Stimulated activated CD4-positive, alpha-beta T cell treated with anti-CD3 and anti-CD28 coated beads, Interleukin-12 subunit alpha, Interleukin-12 subunit beta, amount 100 ng/mL, for 4 hours (primary cell): ENCODE measurements around the gene SOD2.
A peak's percentile ranks its signal among the peaks of the same experiment; 100 is the strongest.
"Not testable (repeated sequence)": the region's sequence is repeated elsewhere in the genome, so short reads cannot be mapped to it uniquely, and the experiment has no call there.

ENCODE experiments used
- DNase-seq: peaks from one replicate; pipeline ENCODE4 v3.0.0-alpha.2; 2020

The SOD2 gene

GRCh38 chr6:159715605-159716004, 22.6 kb upstream of the SOD2 start:
- no peak for DNase-seq

GRCh38 chr6:159715166-159715565, 22.1 kb upstream of the SOD2 start:
- DNase-seq: no peak

GRCh38 chr6:159714404-159714803, 21.4 kb upstream of the SOD2 start:
- DNase-seq: no peak

DNA sequence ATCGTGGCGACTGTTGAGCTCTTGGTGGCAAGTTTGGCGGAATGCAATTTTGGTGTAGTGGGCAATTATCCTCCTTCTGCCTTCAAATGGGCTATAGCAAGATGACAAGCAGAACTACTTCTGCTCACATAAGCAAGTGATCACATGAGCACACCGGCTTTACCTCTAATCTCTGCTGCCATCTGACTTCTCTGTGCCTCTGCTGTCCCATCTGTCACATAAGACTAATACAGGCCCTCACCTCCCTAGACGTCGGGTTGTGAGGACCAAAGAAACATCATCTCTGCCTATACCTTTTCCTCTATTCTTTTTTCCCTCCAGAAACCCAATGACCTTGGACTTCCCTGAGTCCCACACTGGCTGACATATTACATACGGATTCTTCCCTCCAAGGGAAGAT, 20.9 kb upstream of the SOD2 start:
- DNase-seq: no peak

- not testable (repeated sequence) for DNase-seq
Measured at GRCh38 chr6:159712389-159712788, 19.3 kb upstream of the SOD2 start.

GRCh38 chr6:159710603-159711002, 17.6 kb upstream of the SOD2 start:
- DNase-seq: not testable (repeated sequence)

DNA sequence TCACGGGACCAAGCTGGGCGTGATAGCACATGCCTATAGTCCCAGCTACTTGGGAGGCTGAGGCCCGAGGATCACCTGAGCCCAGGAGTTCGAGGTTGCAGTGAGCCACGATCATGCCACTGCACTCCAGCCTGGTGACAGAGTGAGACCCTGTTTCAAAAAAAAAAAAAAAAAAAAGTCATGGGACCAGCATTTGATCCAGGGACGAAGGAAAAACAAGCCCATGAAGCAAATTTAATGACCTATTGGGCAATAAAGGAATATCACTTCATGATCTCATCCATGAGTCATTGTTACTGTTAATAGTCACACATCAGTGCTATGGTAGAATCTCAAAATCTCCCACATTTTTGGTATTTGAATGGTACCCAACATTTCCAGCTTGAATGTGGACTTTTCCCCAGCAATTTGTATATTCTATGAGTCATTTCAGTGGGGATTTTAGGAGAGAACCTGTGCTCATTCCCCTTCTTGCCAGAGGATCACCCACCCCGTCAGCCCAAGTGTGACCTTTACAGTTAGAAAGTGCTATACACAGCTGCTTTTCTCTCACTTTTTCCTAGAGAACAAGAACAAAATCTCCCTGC, 8.5 kb upstream of the SOD2 start:
- no peak for DNase-seq

GRCh38 chr6:159700970-159701369, 7.9 kb upstream of the SOD2 start:
- no peak for DNase-seq

DNA sequence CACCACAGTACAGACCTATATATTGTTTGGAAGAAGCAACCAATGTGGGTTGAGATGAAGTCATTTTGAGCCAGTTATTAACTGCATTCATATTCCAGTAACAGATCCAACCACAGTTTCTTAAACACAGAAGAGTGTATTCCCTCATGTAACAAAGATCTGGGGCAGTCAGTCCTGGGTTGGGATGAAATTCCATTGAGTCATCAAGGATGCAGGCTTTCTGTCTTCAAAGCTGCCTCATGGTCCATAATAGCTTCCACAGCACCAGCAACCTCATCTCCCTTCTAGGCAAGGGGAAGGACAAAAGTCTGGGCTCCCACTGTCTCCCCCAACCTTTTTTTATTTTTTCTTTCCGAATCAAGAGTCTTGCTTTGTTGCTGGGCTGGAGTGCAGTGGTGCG, 2.9 kb upstream of the SOD2 start:
- DNase-seq: no peak

DNA sequence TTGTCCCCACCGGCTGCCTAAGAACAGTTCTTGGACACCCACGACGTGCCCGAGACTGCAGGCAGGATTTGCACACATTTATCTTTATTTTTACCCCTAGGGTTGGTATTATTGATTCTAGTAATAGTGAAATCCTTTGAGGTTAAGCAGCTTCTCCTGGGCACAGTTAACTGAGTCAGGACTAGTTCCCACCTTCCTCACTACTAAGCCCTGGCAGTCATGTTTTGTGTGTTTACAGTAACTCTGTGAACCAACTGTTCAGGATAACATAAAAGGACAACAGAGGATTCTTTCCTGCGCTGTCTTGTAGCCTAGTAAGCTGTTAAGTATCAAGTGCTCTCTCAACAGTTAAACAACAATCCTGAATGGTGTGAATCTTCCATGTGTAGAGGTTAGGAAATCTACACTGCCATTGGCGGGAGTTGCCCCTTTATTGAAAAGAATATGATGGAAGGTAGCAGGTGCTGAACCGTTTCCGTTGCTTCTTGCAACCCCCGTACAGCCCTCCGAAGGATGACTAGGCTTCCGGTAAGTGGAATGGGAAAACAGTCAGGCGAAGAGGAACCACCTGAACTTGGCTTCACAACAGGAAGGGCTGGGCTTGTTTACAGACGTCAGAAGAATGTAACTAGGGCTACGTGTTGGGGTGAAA, 979 bp upstream of the SOD2 start:
- no peak for DNase-seq

GRCh38 chr6:159692303-159693127, 526 bp downstream of the SOD2 start:
- DNase-seq: peak; percentile 52

DNA sequence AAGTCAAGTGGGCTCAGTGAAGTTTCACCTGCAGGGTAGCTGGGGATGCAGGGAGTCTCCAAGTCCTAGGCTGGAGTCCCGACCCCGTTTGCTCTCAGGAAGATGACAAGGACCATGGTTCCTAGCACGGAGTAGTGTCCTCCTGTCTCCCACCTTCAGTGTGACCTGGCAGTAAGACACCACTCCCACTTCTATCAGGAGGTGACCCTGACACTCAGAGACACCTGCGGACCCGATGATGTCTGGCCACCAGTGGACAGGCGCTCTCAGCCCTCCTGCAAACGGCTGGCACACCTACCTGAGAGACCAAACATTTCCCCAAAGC, 1.1 kb downstream of the SOD2 start:
- no peak for DNase-seq

DNA sequence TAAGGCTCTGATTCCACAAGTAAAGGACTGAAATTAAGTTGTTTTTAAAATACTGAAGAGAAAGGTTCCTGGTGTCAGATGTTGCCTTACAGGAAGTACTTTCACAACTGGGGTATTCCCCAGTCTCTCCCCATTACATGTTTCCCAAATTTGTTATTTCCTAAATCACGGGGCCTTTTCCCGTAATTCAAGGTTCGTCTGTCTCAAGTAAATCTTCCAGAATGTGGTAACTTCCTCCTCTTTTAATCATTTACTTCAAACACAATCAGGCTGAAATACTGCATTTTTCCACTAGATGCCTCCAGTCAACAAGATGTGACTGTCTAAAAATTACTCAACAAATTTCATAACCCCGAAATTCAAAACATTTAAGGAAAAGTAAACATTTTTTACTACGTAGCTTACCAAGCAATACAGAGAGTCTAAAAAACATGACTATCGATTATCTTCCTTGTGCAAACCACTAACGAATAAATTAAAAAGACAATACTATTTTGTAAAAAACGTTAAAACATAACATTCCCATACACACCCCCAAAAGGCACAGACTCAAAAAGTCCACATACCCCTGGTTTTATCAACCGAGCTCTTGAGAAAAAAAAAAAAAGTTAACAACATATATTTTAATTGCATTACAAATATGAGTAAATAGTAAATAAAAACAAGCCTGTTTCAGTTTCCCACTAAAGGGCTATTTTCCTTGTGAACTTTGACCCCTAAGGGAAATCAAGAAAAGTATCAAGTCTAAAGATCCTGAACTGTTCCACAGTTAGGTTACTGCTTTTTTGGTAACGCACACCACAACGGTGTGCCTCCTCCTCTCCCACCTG, 1.7 kb downstream of the SOD2 start:
- no peak for DNase-seq

DNA sequence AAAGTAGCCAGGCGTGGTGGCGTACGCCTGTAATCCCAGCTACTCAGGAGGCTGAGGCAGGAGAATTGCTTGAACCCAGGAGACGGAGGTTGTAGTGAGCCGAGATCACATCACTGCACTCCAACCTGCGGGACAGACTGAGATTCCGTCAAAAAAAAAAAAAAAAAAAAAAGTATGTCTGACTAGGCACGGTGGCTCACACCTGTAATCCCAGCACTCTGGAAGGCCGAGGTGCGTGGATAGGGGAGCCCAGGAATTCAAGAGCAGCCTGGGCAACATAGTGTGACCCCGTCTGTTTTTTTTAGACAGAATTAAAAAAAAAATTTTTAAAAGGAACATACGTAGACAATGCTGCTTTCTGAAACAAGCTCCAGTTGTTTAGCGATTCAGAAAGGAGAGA, 2.9 kb downstream of the SOD2 start:
- DNase-seq: not testable (repeated sequence)

- no peak for DNase-seq
Measured at GRCh38 chr6:159689001-159689400, 4.0 kb downstream of the SOD2 start.

GRCh38 chr6:159688266-159688905, 4.7 kb downstream of the SOD2 start:
- DNase-seq: no peak

DNA sequence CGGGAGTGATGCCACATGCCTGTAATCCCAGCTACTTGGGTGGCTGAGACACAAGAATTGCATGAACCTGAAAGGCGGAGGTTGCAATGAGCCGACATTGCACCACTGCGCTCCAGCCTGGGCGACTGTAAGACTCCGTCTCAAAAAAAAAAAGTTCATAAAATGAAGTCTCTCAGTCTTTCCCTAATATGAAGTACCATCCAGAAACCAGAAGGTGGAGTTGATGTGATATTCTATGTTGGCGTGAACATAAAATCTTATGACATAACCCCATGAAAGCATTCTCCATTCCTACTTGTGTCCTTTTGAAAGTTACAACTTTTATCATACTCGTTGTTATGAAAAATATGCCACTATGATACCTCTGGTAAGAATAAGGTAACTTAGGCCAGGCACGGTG, 5.7 kb downstream of the SOD2 start:
- no peak for DNase-seq

DNA sequence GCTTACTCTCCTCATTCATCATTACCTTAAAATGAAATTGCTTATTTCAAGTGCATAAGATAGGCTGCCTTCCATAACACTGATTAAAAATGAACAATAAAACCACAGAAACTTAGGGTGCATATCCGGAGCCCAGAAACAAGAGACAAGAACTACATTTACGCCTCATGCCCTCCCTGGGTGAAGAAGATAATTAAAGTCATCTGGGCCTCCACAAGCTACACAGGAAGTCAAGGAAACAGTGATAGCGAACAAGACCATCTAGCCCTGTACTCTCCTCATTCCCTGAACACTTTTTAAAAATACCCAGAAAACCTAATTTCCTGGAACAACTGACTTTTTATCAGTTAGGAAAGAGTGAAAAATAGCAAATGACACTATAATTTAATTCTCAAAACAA, 6.3 kb downstream of the SOD2 start:
- no peak for DNase-seq

- no peak for DNase-seq
Measured at GRCh38 chr6:159686040-159686439, 7.0 kb downstream of the SOD2 start.

DNA sequence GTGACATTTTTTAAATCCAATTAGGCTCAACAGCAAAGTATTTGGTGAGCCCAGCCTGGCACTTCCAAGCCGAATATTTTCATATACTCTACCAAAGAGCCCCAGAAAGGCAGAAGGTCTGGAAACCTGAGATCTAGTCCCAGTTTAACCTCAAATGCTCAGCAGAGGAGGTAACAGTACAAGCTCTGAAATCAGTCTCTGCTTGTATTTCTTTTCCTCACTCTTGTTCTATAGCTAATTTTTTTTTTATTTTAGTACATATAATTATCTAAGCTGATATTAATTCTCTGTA, 9.1 kb downstream of the SOD2 start:
- no peak for DNase-seq

- no peak for DNase-seq
Measured at GRCh38 chr6:159682810-159683209, 10.2 kb downstream of the SOD2 start.

- DNase-seq: no peak
Measured at GRCh38 chr6:159682295-159682694, 10.7 kb downstream of the SOD2 start.

DNA sequence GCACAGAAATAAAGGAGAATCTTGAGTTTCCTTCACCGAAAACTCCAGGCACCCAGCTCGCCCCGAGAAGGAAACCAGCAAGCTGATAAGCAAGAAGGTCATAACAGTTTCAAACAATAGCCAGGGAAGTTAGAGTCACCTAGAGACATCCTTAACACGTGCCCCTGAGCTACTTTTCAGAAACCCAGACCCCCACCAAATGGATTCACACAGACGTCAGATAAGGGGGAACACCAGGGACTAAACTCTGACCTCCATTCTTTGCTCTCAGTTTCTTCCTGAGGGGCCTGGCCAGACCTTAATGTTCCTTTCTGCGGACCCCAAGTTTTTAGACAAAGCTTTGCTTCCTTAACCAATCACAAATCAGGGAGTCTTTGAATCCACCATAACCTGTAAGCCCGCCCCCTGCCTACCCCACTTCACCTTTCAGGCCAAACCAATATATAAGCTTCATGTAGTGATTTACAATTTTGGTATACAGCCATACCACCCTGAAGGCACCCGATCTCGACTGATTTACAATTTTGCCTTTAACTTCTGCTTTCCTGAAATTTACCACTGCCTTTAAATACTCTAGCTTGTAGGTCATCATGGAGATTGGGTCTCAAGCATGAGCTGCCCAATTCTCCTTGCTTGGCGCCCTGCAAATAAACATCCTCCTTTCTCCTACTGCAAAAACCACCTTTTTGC, 11.7 kb downstream of the SOD2 start:
- DNase-seq: no peak
